Activated B cell treated with CpG ODN at 0.5 μM for 24 hours (primary cell): Measurements from ENCODE around the gene BNIP5. TPM values are rescaled to one million over a fixed set of nuclear protein-coding genes. Genes with fewer than 3 reads are reported as not detected.

ENCODE experiments used
- ATAC-seq: fragments of 200-7000 bp; cut with Tn5 transposase; one replicate; pipeline ENCODE4 v1.10.0; 2021; ENCODE audit warnings: low read depth, mild to moderate bottlenecking, moderate library complexity
- CTCF ChIA-PET: fragments of 350-600 bp; sonication (Branson Sonifier 250); formaldehyde crosslinking; loops from one replicate; lab custom pipeline; 2021; ENCODE audit warnings: antibody characterized with exemption; lab: Charles Lee
- POLR2A ChIA-PET: fragments of 350-600 bp; sonication (Branson Sonifier 250); formaldehyde crosslinking; loops from one replicate; lab custom pipeline; 2021; ENCODE audit warnings: antibody characterized with exemption; lab: Charles Lee
- DNase-seq: peaks from one replicate; pipeline ENCODE4 v3.0.0; 2022
- H3K27ac Mint-ChIP-seq: one replicate; pipeline ENCODE4 v1.8.0; 2020; ENCODE audit warnings: mixed read lengths
- H3K27me3 Mint-ChIP-seq: one replicate; pipeline ENCODE4 v1.8.0; 2021; ENCODE audit warnings: mixed read lengths
- H3K36me3 Mint-ChIP-seq: one replicate; pipeline ENCODE4 v1.8.0; 2021; ENCODE audit warnings: low read depth, mixed read lengths
- H3K4me1 Mint-ChIP-seq: one replicate; pipeline ENCODE4 v1.8.0; 2021; ENCODE audit warnings: mixed read lengths
- H3K4me3 Mint-ChIP-seq: one replicate; pipeline ENCODE4 v1.8.0; 2020; ENCODE audit warnings: mild to moderate bottlenecking, mixed read lengths
- H3K9me3 Mint-ChIP-seq: one replicate; pipeline ENCODE4 v1.8.0; 2020; ENCODE audit warnings: mixed read lengths
- CTCF ChIP-seq: fragments of 200-600 bp; IDR thresholded peaks from one replicate; pipeline ENCODE4 v1.8.0; 2022; ENCODE audit warnings: antibody characterized with exemption, mild to moderate bottlenecking
- intact Hi-C: fragments of 100-400 bp; cut with micrococcal nuclease; formaldehyde crosslinking; loops from one replicate; pipeline ENCODE4 v1.15.1; 2024
- total RNA-seq: library from RNA; stranded (reverse); gene quantifications from 2 replicates; pipeline ENCODE4 v1.2.3, GENCODE V29; 2022

The BNIP5 gene
- total RNA-seq, 1 donor from 2014 or later, result 0.11 TPM

- Mint-ChIP-seq H3K36me3 (no peaks in the 10 kb centered on the region), H3K9me3 (no peaks in the 10 kb centered on the region), H3K27me3 (peaks cover 11% of the 10 kb centered on the region), H3K4me3 (no peak overlapping the region), H3K27ac (no peak overlapping the region), H3K4me1 (peaks cover 2% of the 10 kb centered on the region)
- no peak for DNase-seq
- intact Hi-C loops, result no loop called here
- ChIA-PET POLR2A (interaction anchor here (0.8 kb wide), 1 partner anchor 1538 kb away, joined by 5 read pairs; the partner anchor contains the start of gene BLTP3A), CTCF (interaction anchor here (1.4 kb wide), 1 partner anchor 11 kb away, joined by 3 read pairs; no protein-coding TSS in a partner anchor)
- ATAC-seq, result no peak
- TF ChIP-seq CTCF, result no peak
These were observed 6.8 kb downstream of the BNIP5 start for GRCh38 chr6:36329798-36330291.

- intact Hi-C loops, result no loop called here
- Mint-ChIP-seq H3K36me3 (no peaks in the 10 kb centered on the region), H3K27me3 (peaks cover 2% of the 10 kb centered on the region), H3K9me3 (no peaks in the 10 kb centered on the region), H3K4me1 (peaks cover 2% of the 10 kb centered on the region), H3K4me3 (no peak overlapping the region), H3K27ac (no peak overlapping the region)
- ATAC-seq, result no peak
- DNase-seq, result no peak
- ChIA-PET CTCF (interaction anchor here (1.1 kb wide), 1 partner anchor 12 kb away, joined by 3 read pairs; no protein-coding TSS in a partner anchor), POLR2A (no interaction called here)
- no peak for TF ChIP-seq CTCF
These were observed 8.1 kb downstream of the BNIP5 start for GRCh38 chr6:36328600-36328999.

GRCh38 chr6:36327919-36328236 is 8.8 kb downstream of the BNIP5 start:
- peaks cover 2% of the 10 kb centered on the region for H3K4me1 Mint-ChIP-seq
- H3K9me3 Mint-ChIP-seq, result no peaks in the 10 kb centered on the region
- ATAC-seq (no peak), DNase-seq (no peak)
- ChIA-PET CTCF (interaction anchor here (1.1 kb wide), 1 partner anchor 13 kb away, joined by 3 read pairs; no protein-coding TSS in a partner anchor), POLR2A (interaction anchor here (0.6 kb wide), 1 partner anchor 192 kb away, joined by 4 read pairs; no protein-coding TSS in a partner anchor)
- H3K36me3 Mint-ChIP-seq, result no peaks in the 10 kb centered on the region
- intact Hi-C loops, result no loop called here
- H3K4me3 Mint-ChIP-seq, result no peak overlapping the region
- no peak overlapping the region for H3K27ac Mint-ChIP-seq
- peaks cover 2% of the 10 kb centered on the region for H3K27me3 Mint-ChIP-seq
- no peak for TF ChIP-seq CTCF

GRCh38 chr6:36327226-36327918 is 9.3 kb downstream of the BNIP5 start:
- TF ChIP-seq CTCF, result no peak
- H3K4me3 Mint-ChIP-seq, result no peak overlapping the region
- no peaks in the 10 kb centered on the region for H3K36me3 Mint-ChIP-seq
- H3K27me3 Mint-ChIP-seq, result peaks cover 2% of the 10 kb centered on the region
- ChIA-PET POLR2A (interaction anchor here (0.6 kb wide), 1 partner anchor 192 kb away, joined by 4 read pairs; no protein-coding TSS in a partner anchor), CTCF (no interaction called here)
- intact Hi-C loops, result no loop called here
- no peaks in the 10 kb centered on the region for H3K9me3 Mint-ChIP-seq
- no peak overlapping the region for H3K27ac Mint-ChIP-seq
- DNase-seq (no peak), ATAC-seq (no peak)
- H3K4me1 Mint-ChIP-seq, result peaks cover 2% of the 10 kb centered on the region

- intact Hi-C loops, result no loop called here
- no peak for DNase-seq
- ChIA-PET POLR2A (no interaction called here), CTCF (interaction anchor here (0.6 kb wide), 1 partner anchor 872 kb away, joined by 3 read pairs; no protein-coding TSS in a partner anchor)
- Mint-ChIP-seq H3K9me3 (no peaks in the 10 kb centered on the region), H3K36me3 (no peaks in the 10 kb centered on the region), H3K4me1 (peaks cover 2% of the 10 kb centered on the region), H3K4me3 (no peak overlapping the region), H3K27me3 (peaks cover 2% of the 10 kb centered on the region), H3K27ac (no peak overlapping the region)
- ATAC-seq, result no peak
- no peak for TF ChIP-seq CTCF
These were observed 10.2 kb downstream of the BNIP5 start for GRCh38 chr6:36326356-36326995.
